ENCODE results near the gene DNM3.

DNM3 gene

DNA sequence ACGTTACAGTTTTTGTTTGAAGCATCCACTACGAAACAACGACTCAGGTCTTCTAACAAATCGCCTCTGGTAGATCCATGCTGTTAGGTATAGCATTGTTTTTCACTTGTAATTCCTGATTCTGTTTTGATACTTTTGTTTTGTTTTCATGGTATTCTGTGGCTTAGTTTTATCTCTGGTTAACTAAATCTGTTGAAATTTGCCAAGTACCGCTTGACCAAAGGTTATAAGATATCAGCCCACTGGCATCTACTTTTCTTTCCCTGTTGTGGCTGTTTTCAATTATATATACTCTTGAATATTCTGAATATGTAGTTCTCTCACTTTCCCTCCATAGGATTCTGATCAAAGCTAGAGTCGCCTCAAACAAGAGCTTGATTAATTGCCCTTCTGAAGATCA is 304.4 kb downstream of the DNM3 start:
- TF ChIP-seq, protein P1, sequence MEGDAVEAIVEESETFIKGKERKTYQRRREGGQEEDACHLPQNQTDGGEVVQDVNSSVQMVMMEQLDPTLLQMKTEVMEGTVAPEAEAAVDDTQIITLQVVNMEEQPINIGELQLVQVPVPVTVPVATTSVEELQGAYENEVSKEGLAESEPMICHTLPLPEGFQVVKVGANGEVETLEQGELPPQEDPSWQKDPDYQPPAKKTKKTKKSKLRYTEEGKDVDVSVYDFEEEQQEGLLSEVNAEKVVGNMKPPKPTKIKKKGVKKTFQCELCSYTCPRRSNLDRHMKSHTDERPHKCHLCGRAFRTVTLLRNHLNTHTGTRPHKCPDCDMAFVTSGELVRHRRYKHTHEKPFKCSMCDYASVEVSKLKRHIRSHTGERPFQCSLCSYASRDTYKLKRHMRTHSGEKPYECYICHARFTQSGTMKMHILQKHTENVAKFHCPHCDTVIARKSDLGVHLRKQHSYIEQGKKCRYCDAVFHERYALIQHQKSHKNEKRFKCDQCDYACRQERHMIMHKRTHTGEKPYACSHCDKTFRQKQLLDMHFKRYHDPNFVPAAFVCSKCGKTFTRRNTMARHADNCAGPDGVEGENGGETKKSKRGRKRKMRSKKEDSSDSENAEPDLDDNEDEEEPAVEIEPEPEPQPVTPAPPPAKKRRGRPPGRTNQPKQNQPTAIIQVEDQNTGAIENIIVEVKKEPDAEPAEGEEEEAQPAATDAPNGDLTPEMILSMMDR (IDR thresholded peaks at IDR 0.05; ENCODE audit: low read length, missing control alignments), result no peak
- peak overlapping the region; percentile 80 for H3K4me3 ChIP-seq (replicated peaks; ENCODE audit: low read depth, low read length)
- no peak for DNase-seq (ENCODE audit: low read depth)

DNA sequence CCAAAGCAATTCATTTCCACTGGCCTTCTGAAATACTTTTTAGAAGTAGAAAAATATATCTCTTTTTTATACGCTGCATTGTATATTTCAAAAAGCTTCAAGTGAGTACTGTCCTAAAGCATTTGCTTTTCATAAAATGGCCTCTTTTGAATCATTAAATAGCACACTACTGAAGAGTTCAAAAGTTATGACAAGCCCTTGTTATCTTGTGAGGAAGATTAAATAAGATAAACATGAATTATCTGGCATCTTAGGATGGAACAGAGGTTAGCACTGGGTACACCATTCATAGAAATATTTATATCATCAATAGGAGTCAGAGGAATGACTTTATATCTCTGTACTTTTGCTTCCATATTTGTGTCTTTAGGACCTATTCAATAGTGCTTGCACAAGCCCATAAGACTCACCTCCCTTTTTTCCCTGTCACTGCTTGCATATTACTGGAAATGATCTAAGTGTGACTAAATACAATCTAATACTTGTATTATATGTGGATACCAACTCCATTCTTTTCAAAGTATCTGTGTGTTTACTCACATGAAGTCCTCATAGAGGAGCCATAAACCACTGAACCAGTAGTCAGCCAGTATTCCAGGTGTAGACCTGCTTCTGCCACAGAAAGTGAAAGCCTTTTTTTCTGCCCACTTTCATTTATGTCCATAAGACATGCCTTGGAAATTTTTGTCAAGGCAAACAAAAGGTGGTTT is 305.0 kb downstream of the DNM3 start:
- DNase-seq (ENCODE audit: low read depth), result peak; percentile 47
- no peak overlapping the region for H3K4me3 ChIP-seq (replicated peaks; ENCODE audit: low read depth, low read length)
- TF ChIP-seq, protein P1 (IDR thresholded peaks at IDR 0.05; ENCODE audit: low read length, missing control alignments), result no peak

DNA sequence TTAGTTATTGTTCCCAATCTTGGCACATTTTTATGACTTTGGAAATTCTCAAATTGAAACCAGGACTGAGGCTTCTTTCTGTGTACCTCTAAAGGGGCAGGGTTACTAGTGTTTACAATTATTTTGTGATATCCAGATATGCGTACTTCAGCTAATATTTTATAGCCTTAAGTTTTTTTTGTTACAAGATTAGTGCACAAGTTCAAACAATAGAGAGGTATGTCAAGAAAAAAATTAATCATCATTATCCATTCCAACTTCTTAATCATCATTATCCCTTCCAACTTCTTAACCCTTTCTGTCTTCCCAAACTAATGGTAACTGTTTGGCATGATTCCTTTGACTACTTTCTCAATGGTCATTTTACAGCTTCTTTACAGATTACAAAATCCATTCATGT is 306.2 kb downstream of the DNM3 start:
- no peak for DNase-seq (ENCODE audit: low read depth)
- TF ChIP-seq, protein P1 (IDR thresholded peaks at IDR 0.05; ENCODE audit: low read length, missing control alignments), result no peak

DNA sequence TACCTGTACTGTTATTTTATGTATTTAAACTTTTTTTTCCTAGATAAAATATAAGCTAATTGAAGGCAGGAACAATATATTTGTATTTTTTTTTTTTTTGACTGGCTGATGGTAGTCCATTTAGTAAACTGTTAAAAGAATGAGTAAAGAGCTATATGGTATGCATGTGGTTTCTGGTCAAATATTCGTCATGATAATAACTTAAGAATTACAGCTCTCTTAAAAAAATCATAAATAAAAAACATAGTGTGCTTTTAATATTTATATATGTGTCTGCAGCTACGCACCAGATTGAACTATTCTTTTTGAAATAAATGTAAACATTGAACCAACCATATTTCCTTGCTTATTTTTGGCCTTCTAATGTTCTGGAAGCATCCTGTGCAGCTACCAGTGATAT is 306.9 kb downstream of the DNM3 start:
- DNase-seq (ENCODE audit: low read depth), result no peak
- TF ChIP-seq, protein P1 (IDR thresholded peaks at IDR 0.05; ENCODE audit: low read length, missing control alignments), result no peak
- no peak overlapping the region for H3K4me3 ChIP-seq (replicated peaks; ENCODE audit: low read depth, low read length)

More for the DNA sequence above, 306.2 kb downstream of the DNM3 start:
- no peak overlapping the region for H3K4me3 ChIP-seq (replicated peaks; ENCODE audit: low read depth, low read length)

DNA sequence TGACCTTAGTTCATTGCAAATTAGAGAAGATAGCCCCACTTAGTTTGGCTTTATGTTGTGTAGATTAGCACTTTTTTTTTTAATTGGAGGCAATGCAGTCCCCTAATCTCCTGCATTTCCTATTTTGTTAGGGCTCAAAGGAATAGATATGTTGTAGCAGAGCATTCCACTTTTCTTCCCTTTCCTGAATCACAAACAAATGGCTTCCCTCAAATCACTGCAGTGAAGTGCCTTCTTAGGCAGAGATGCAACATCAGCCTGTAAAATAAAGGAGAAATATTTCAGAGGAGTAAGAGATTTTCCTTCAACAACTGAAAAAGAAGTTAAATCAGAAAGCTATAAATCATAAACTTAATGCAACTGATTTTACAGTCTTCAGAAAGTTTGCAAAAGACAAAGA is 307.4 kb downstream of the DNM3 start:
- no peak for DNase-seq (ENCODE audit: low read depth)
- no peak overlapping the region for H3K4me3 ChIP-seq (replicated peaks; ENCODE audit: low read depth, low read length)
- TF ChIP-seq, protein P1 (IDR thresholded peaks at IDR 0.05; ENCODE audit: low read length, missing control alignments), result no peak

DNA sequence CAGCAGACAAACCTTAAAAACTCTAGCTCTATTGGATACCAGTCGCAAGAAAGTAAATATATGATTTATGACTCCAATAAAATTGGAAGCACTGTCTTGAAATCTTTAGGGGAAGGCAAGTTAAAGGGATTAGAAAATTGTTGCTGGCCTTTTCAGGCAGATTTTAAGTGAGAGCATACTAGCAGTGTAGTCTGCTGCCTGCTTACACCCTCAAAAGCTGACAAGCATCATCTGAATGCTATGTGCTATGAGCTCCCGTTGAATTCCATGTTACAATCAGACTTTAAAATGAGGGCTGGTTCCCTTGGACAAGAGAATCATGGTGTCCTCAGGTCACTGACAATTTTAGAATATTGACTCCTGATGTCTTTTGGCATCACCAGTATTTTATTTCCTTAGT is 308.0 kb downstream of the DNM3 start:
- no peak overlapping the region for H3K4me3 ChIP-seq (replicated peaks; ENCODE audit: low read depth, low read length)
- no peak for DNase-seq (ENCODE audit: low read depth)
- TF ChIP-seq, protein P1 (IDR thresholded peaks at IDR 0.05; ENCODE audit: low read length, missing control alignments), result no peak

DNA sequence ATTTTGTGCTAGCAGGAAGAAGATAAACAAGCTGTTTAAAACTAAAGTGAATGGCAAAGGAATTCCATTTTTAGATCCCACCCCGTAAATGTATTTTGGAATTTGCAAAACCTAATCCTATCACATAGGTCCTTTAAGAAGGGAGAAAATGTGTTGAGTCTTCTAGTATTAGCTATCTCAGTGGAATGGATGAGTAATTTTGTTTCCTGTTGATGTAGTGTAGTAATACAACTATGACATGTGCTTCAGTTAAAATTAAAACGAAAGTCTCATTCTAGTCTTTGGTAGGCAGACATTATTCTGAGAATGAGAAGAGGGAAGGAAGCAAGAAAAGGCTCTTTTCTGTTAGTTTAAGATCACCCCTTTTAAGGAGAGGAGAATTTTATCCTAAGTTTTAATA is 313.3 kb downstream of the DNM3 start:
- TF ChIP-seq, protein P1 (IDR thresholded peaks at IDR 0.05; ENCODE audit: low read length, missing control alignments), result no peak
- DNase-seq (ENCODE audit: low read depth), result peak; percentile 84
- no peak overlapping the region for H3K4me3 ChIP-seq (replicated peaks; ENCODE audit: low read depth, low read length)
